CD14-positive monocyte (primary cell): Measurements from ENCODE around the gene DENND5B. TPM values are rescaled to one million over a fixed set of nuclear protein-coding genes. Genes with fewer than 3 reads are reported as not detected.

Source experiments
- DNase-seq, 3 donors: peaks; one replicate each; pipeline ENCODE4 v3.0.0-alpha.2; 2011 to 2022
- H2AFZ ChIP-seq: 2 replicates; pipeline ENCODE4 v1.6.0; 2012; ENCODE audit warnings: mild to moderate bottlenecking, low read depth, low read length, inconsistent platforms; ENCODE audit not compliant: insufficient read depth, poor library complexity, severe bottlenecking
- H3K27ac ChIP-seq, 2 donors: 1 replicate in 1 of 2; 2 replicates in 1 of 2; pipeline ENCODE4 v1.5.1; 2012 to 2013; ENCODE audit warnings: low read length in 2 of 2, control low read depth in 1 of 2, inconsistent platforms in 1 of 2, low read depth in 1 of 2, mild to moderate bottlenecking in 1 of 2
- H3K27me3 ChIP-seq, 2 donors: one replicate each; pipeline versions ENCODE4 v1.6.0 to v1.6.1; 2011 to 2013; ENCODE audit warnings: low read length in 2 of 2; ENCODE audit not compliant: control insufficient read depth in 2 of 2, insufficient read depth in 2 of 2
- H3K36me3 ChIP-seq, 2 donors: replicated peaks in 1 of 2; 1 replicate in 1 of 2; 2 replicates in 1 of 2; pipeline versions ENCODE4 v1.5.1 to v1.6.1; 2012 to 2013; ENCODE audit warnings: low read length in 2 of 2, control low read depth in 1 of 2, inconsistent platforms in 1 of 2, mild to moderate bottlenecking in 1 of 2; ENCODE audit not compliant: insufficient read depth in 2 of 2, control insufficient read depth in 1 of 2
- H3K4me1 ChIP-seq, 2 donors: 1 replicate in 1 of 2; 2 replicates in 1 of 2; pipeline versions ENCODE4 v1.5.1 to v1.6.1; 2012 to 2013; ENCODE audit warnings: low read length in 2 of 2, control low read depth in 1 of 2, inconsistent platforms in 1 of 2, mild to moderate bottlenecking in 1 of 2, moderate library complexity in 1 of 2; ENCODE audit not compliant: insufficient read depth in 2 of 2, control insufficient read depth in 1 of 2
- H3K4me2 ChIP-seq: replicated peaks from 2 replicates; pipeline ENCODE3; 2012; ENCODE audit warnings: low read length, moderate library complexity, mild to moderate bottlenecking; ENCODE audit not compliant: poor library complexity, severe bottlenecking; ENCODE audit errors: extremely low read depth
- H3K4me3 ChIP-seq, 3 experiments: fragments of 200-600 bp in 1 of 3; sonication (generic) in 1 of 3; replicated peaks in 1 of 3; 1 replicate in 2 of 3; 2 replicates in 1 of 3; pipeline ENCODE4 v1.5.1; 2011 to 2013; ENCODE audit warnings: low read length in 3 of 3, mild to moderate bottlenecking in 3 of 3, control low read depth in 2 of 3, low read depth in 2 of 3, inconsistent platforms in 1 of 3, moderate library complexity in 1 of 3
- H3K79me2 ChIP-seq: 2 replicates; pipeline ENCODE4 v1.6.0; 2012; ENCODE audit warnings: mild to moderate bottlenecking, control low read depth, inconsistent platforms, low read length, moderate library complexity; ENCODE audit not compliant: insufficient read depth
- H3K9ac ChIP-seq: 2 replicates; pipeline ENCODE4 v1.6.0; 2017; ENCODE audit warnings: low read length, mild to moderate bottlenecking; ENCODE audit not compliant: insufficient read depth, poor library complexity, severe bottlenecking
- H3K9me3 ChIP-seq, 2 donors: replicated peaks in 1 of 2; 1 replicate in 1 of 2; 2 replicates in 1 of 2; pipeline versions ENCODE4 v1.5.1 to v1.6.1; 2012 to 2013; ENCODE audit warnings: low read length in 2 of 2, control low read depth in 1 of 2; ENCODE audit not compliant: control insufficient read depth in 1 of 2, insufficient read depth in 1 of 2
- H4K20me1 ChIP-seq: 2 replicates; pipeline ENCODE4 v1.6.0; 2012; ENCODE audit warnings: mild to moderate bottlenecking, low read length, control low read depth, moderate library complexity; ENCODE audit not compliant: insufficient read depth
- H3K27ac Mint-ChIP-seq, 7 donors: one replicate each; pipeline ENCODE4 v1.8.0; 2020; ENCODE audit warnings: mild to moderate bottlenecking in 7 of 7, mixed read lengths in 7 of 7, moderate library complexity in 6 of 7, inconsistent platforms in 2 of 7
- H3K27me3 Mint-ChIP-seq, 3 donors: one replicate each; pipeline ENCODE4 v1.8.0; 2021 to 2022; ENCODE audit warnings: low read depth in 3 of 3, mild to moderate bottlenecking in 3 of 3, mixed read lengths in 3 of 3, moderate library complexity in 3 of 3, inconsistent platforms in 1 of 3
- H3K36me3 Mint-ChIP-seq, 2 donors: one replicate each; pipeline ENCODE4 v1.8.0; 2020; ENCODE audit warnings: mixed read lengths in 2 of 2, inconsistent platforms in 1 of 2, mild to moderate bottlenecking in 1 of 2
- H3K4me1 Mint-ChIP-seq: one replicate; pipeline ENCODE4 v1.8.0; 2020; ENCODE audit warnings: mild to moderate bottlenecking, mixed read lengths
- H3K4me3 Mint-ChIP-seq, 2 donors: one replicate each; pipeline ENCODE4 v1.8.0; 2020; ENCODE audit warnings: mild to moderate bottlenecking in 2 of 2, mixed read lengths in 2 of 2, moderate library complexity in 1 of 2
- H3K9me3 Mint-ChIP-seq, 7 donors: one replicate each; pipeline ENCODE4 v1.8.0; 2020 to 2022; ENCODE audit warnings: mixed read lengths in 7 of 7, mild to moderate bottlenecking in 6 of 7, moderate library complexity in 6 of 7, inconsistent platforms in 2 of 7
- CTCF ChIP-seq: fragments of 200-600 bp; IDR thresholded peaks from one replicate; pipeline ENCODE4 v1.8.0; 2022; ENCODE audit warnings: antibody characterized with exemption, mild to moderate bottlenecking
- WGBS: methylation state at CpG from one replicate; pipeline ENCODE4 v1.1.5; 2013; ENCODE audit warnings: missing lambda C conversion rate; ENCODE audit not compliant: insufficient coverage; 5-methylcytosine and 5-hydroxymethylcytosine counted together
- intact Hi-C, 2 donors: fragments of 100-400 bp; cut with micrococcal nuclease; formaldehyde crosslinking; loops; one replicate each; pipeline versions ENCODE4 v1.15.0 to v1.15.1; 2023
- polyA plus RNA-seq, 3 donors: library from polyadenylated mRNA; depleted of rRNA in 1 of 3; unstranded in 2 of 3; stranded (reverse) in 1 of 3; fragments of 300-500 nt in 2 of 3; fragments of >200 nt in 1 of 3; fragmentation: Illumina TruSeq in 2 of 3; gene quantifications; 1 replicate in 2 of 3; 2 replicates in 1 of 3; pipeline ENCODE4 v1.2.3, GENCODE V29; 2012 to 2021

The DENND5B gene
- polyA plus RNA-seq, 3 donors = 0.23 to 0.36 (median 0.36) TPM

DNA sequence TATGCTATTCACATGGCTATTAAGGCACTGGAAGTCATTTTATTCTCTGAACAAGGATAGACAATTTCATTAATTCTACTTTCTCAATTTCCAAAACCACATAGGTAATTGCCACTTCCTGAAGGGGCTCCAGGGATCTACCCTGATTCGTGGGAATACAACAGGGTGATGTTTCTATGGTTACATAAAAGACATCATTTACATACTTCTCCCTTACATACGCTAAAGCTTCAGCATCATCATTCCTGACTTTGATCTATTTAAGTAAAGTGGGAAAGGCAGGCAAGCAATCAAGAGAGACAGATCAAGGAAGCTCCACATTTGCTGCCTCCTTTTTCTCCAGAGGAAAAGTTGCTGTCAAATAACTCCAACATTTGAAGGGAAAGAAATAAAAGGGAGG is 146.2 kb downstream of the DENND5B start:
- H3K9ac ChIP-seq = no peak overlapping the region
- H3K27me3 Mint-ChIP-seq = peaks cover 0 to 1% (median 0%) of the 10 kb centered on the region in 3 donors
- H3K27ac Mint-ChIP-seq = no peak overlapping the region
- no peaks in the 10 kb centered on the region for H3K4me1 Mint-ChIP-seq
- H3K9me3 ChIP-seq = no peaks in the 10 kb centered on the region
- no peak overlapping the region for H2AFZ ChIP-seq
- H3K4me1 ChIP-seq = no peaks in the 10 kb centered on the region
- no CpG with 5 or more reads among the region's 2 CpGs for WGBS
- H3K4me3 ChIP-seq = no peak overlapping the region
- TF ChIP-seq CTCF = no peak
- no peaks in the 10 kb centered on the region for H4K20me1 ChIP-seq
- H3K79me2 ChIP-seq = no peaks in the 10 kb centered on the region
- H3K4me2 ChIP-seq = no peak overlapping the region
- H3K9me3 Mint-ChIP-seq = no peaks in the 10 kb centered on the region
- H3K36me3 Mint-ChIP-seq = no peaks in the 10 kb centered on the region
- DNase-seq = no peak
- intact Hi-C loops = no loop called here
- no peaks in the 10 kb centered on the region for H3K36me3 ChIP-seq
- H3K27me3 ChIP-seq = no peaks in the 10 kb centered on the region
- no peak overlapping the region for H3K27ac ChIP-seq
- no peak overlapping the region for H3K4me3 Mint-ChIP-seq

GRCh38 chr12:31440586-31440985 is 150.3 kb downstream of the DENND5B start:
- H2AFZ ChIP-seq = no peak overlapping the region
- H3K4me1 Mint-ChIP-seq = no peaks in the 10 kb centered on the region
- no peak for DNase-seq
- no peaks in the 10 kb centered on the region for H3K27me3 ChIP-seq
- WGBS = 100% methylated on average over 4 of the region's 4 CpGs
- peaks cover 0 to 2% (median 1%) of the 10 kb centered on the region in 3 donors for H3K27me3 Mint-ChIP-seq
- H3K36me3 ChIP-seq = no peaks in the 10 kb centered on the region
- H4K20me1 ChIP-seq = no peaks in the 10 kb centered on the region
- no peaks in the 10 kb centered on the region for H3K9me3 ChIP-seq
- no peak overlapping the region for H3K27ac Mint-ChIP-seq
- no peak overlapping the region for H3K4me3 Mint-ChIP-seq
- H3K9ac ChIP-seq = no peak overlapping the region
- no peak for TF ChIP-seq CTCF
- H3K9me3 Mint-ChIP-seq = no peaks in the 10 kb centered on the region
- no peaks in the 10 kb centered on the region for H3K4me1 ChIP-seq
- H3K27ac ChIP-seq = no peak overlapping the region
- no peak overlapping the region for H3K4me2 ChIP-seq
- intact Hi-C loops = no loop called here
- H3K36me3 Mint-ChIP-seq = no peaks in the 10 kb centered on the region
- no peaks in the 10 kb centered on the region for H3K79me2 ChIP-seq
- H3K4me3 ChIP-seq = no peak overlapping the region
